Nephron (organoid): ENCODE data around the gene ZBTB34.
A peak's percentile ranks its signal among the peaks of the same experiment; 100 is the strongest.

Experiments
- H3K27ac Mint-ChIP-seq, 3 experiments: 2 replicates each; pipeline ENCODE4 v1.8.0; 2020; ENCODE audit warnings: mixed read lengths in 3 of 3, mild to moderate bottlenecking in 2 of 3, moderate library complexity in 1 of 3
- H3K27me3 Mint-ChIP-seq: 2 replicates; pipeline ENCODE4 v1.8.0; 2021; ENCODE audit warnings: low read depth, mild to moderate bottlenecking, moderate library complexity, mixed read lengths
- H3K36me3 Mint-ChIP-seq: 2 replicates; pipeline ENCODE4 v1.8.0; 2020; ENCODE audit warnings: low read depth, mixed read lengths
- H3K4me1 Mint-ChIP-seq: 2 replicates; pipeline ENCODE4 v1.8.0; 2020; ENCODE audit warnings: mixed read lengths
- H3K4me3 Mint-ChIP-seq, 3 experiments: 2 replicates each; pipeline ENCODE4 v1.8.0; 2020; ENCODE audit warnings: mild to moderate bottlenecking in 3 of 3, mixed read lengths in 3 of 3, moderate library complexity in 2 of 3
- H3K9me3 Mint-ChIP-seq: 2 replicates; pipeline ENCODE4 v1.8.0; 2020; ENCODE audit warnings: mixed read lengths
- CTCF ChIP-seq, 3 experiments: fragments of 200-600 bp; sonication (generic); IDR thresholded peaks; one replicate each; pipeline ENCODE4 v1.5.0; 2021; ENCODE audit warnings: antibody characterized with exemption in 3 of 3; ENCODE audit not compliant: unreplicated experiment in 3 of 3

The ZBTB34 gene

GRCh38 chr9:126879288-126879687 is 18.8 kb downstream of the ZBTB34 start:
- H3K4me1 Mint-ChIP-seq = peaks cover 14% of the 10 kb centered on the region
- H3K27me3 Mint-ChIP-seq = no peaks in the 10 kb centered on the region
- peaks cover 44% of the 10 kb centered on the region for H3K36me3 Mint-ChIP-seq
- TF ChIP-seq CTCF (IDR thresholded peaks at IDR 0.05; ENCODE audit: unreplicated experiment in 3 of 3) = no peak
- no peaks in the 10 kb centered on the region for H3K9me3 Mint-ChIP-seq
- no peak overlapping the region for H3K27ac Mint-ChIP-seq
- no peak overlapping the region for H3K4me3 Mint-ChIP-seq

DNA sequence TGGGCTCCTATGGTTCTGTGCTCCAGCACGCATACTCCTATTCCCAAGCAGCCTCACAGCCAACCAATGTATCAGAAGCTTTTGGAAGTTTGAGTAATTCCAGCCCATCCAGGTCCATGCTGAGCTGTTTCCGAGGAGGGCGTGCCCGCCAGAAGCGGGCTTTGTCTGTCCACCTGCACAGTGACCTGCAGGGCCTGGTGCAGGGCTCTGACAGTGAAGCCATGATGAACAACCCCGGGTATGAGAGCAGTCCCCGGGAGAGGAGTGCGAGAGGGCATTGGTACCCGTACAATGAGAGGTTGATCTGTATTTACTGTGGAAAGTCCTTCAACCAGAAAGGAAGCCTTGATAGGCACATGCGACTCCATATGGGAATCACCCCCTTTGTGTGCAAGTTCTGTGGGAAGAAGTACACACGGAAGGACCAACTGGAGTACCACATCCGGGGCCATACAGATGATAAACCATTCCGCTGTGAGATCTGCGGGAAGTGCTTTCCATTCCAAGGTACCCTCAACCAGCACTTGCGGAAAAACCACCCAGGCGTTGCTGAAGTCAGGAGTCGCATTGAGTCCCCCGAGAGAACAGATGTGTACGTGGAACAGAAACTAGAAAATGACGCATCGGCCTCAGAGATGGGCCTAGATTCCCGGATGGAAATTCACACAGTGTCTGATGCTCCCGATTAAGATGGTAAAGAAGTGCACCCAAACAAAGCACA is 19.9 kb downstream of the ZBTB34 start:
- H3K27ac Mint-ChIP-seq = no peak overlapping the region
- no peaks in the 10 kb centered on the region for H3K27me3 Mint-ChIP-seq
- no peak overlapping the region for H3K4me3 Mint-ChIP-seq
- peaks cover 14% of the 10 kb centered on the region for H3K4me1 Mint-ChIP-seq
- H3K9me3 Mint-ChIP-seq = no peaks in the 10 kb centered on the region
- no peak for TF ChIP-seq CTCF (IDR thresholded peaks at IDR 0.05; ENCODE audit: unreplicated experiment in 3 of 3)
- peaks cover 40% of the 10 kb centered on the region for H3K36me3 Mint-ChIP-seq

DNA sequence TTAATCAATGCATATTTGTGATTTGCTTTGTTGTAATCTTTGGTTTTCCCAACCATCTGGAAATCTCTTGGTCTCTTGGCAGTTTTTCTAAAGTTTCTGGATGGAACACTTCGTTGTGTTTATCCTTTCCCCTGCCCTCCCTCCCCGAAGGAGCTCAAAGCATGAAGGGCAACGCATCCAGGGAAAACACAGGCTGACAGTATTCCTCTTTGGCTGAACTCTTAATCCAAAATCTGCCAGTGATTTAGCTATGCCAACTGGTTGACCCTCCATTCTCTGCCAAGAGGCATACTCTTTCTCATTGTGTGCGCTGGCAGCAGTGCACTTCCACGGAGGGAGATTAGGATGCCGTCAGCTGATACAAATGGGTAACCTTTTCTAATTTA is 20.5 kb downstream of the ZBTB34 start:
- Mint-ChIP-seq H3K9me3 (no peaks in the 10 kb centered on the region), H3K4me1 (peaks cover 11% of the 10 kb centered on the region), H3K4me3 (no peak overlapping the region), H3K27me3 (no peaks in the 10 kb centered on the region), H3K36me3 (peaks cover 37% of the 10 kb centered on the region), H3K27ac (no peak overlapping the region)
- no peak for TF ChIP-seq CTCF (IDR thresholded peaks at IDR 0.05; ENCODE audit: unreplicated experiment in 3 of 3)

GRCh38 chr9:126882746-126883145 is 22.3 kb downstream of the ZBTB34 start:
- H3K27ac Mint-ChIP-seq = no peak overlapping the region
- no peaks in the 10 kb centered on the region for H3K9me3 Mint-ChIP-seq
- H3K36me3 Mint-ChIP-seq = peaks cover 32% of the 10 kb centered on the region
- no peak overlapping the region for H3K4me3 Mint-ChIP-seq
- no peak for TF ChIP-seq CTCF (IDR thresholded peaks at IDR 0.05; ENCODE audit: unreplicated experiment in 3 of 3)
- H3K4me1 Mint-ChIP-seq = peaks cover 7% of the 10 kb centered on the region
- no peaks in the 10 kb centered on the region for H3K27me3 Mint-ChIP-seq

DNA sequence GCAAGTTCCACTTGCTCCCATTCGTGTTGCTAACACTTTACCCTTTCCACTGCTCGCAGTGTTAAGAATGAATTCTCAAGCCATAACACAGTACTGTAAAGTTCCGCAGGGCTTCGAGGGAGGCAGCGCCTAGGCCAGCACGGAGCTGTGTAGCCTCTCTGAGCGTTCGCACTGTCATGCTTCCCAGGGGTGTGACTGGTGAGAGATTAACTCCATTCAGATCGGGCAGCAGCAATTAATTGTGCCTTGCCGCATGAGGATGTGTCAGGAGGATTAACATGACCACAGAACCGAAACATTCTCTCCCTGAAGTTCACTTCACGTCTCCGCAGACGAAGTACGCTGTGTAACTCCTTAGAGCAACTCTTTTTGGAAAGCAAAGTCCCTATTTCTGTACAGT is 23.2 kb downstream of the ZBTB34 start:
- H3K4me1 Mint-ChIP-seq = peaks cover 7% of the 10 kb centered on the region
- peaks cover 32% of the 10 kb centered on the region for H3K36me3 Mint-ChIP-seq
- no peak overlapping the region for H3K27ac Mint-ChIP-seq
- H3K9me3 Mint-ChIP-seq = no peaks in the 10 kb centered on the region
- H3K4me3 Mint-ChIP-seq = no peak overlapping the region
- no peaks in the 10 kb centered on the region for H3K27me3 Mint-ChIP-seq
- TF ChIP-seq CTCF (IDR thresholded peaks at IDR 0.05; ENCODE audit: unreplicated experiment in 3 of 3) = no peak

GRCh38 chr9:126885131-126885641 is 24.7 kb downstream of the ZBTB34 start:
- Mint-ChIP-seq H3K27me3 (no peaks in the 10 kb centered on the region), H3K27ac (peak overlapping the region in 1 of 3 experiments; percentile 61), H3K4me1 (peaks cover 13% of the 10 kb centered on the region), H3K4me3 (no peak overlapping the region), H3K9me3 (no peaks in the 10 kb centered on the region), H3K36me3 (peaks cover 18% of the 10 kb centered on the region)
- TF ChIP-seq CTCF (IDR thresholded peaks at IDR 0.05; ENCODE audit: unreplicated experiment in 3 of 3) = no peak
